ENCODE data around the gene MEX3D.

GRCh38 chr19:1593501-1593772 lies 25.3 kb upstream of the MEX3D start:
- TF ChIP-seq CTCF (IDR thresholded peaks at IDR 0.05) (no peak), ZFX (IDR thresholded peaks at IDR 0.05; ENCODE audit: borderline replicate concordance) (no peak)
